HCT116 (cell line): ENCODE data around the gene RAP1GAP2. TPM values are rescaled to one million over a fixed set of nuclear protein-coding genes. Genes with fewer than 3 reads are reported as not detected.

Source experiments
- ATAC-seq: fragments of 200-7000 bp; cut with Tn5 transposase; 2 replicates; pipeline ENCODE4 v1.9.1; 2020; ENCODE audit warnings: mild to moderate bottlenecking, moderate library complexity
- BruUV-seq: library from RNA; stranded (reverse); fragments of 400-500 nt; replicated peaks from 2 replicates; lab custom pipeline; 2021; lab: Mats Ljungman, UMichigan
- CTCF ChIA-PET: fragments of 300-600 bp; sonication (Branson Sonifier 250); formaldehyde crosslinking; loops from one replicate; lab custom pipeline; 2021; ENCODE audit warnings: antibody characterized with exemption; lab: Charles Lee
- POLR2A ChIA-PET: fragments of 300-600, 350-600 bp; sonication (Branson Sonifier 250); formaldehyde crosslinking; loops from one replicate; lab custom pipeline; 2021; ENCODE audit warnings: antibody characterized with exemption; lab: Charles Lee
- RAD21 ChIA-PET, 2 experiments: fragments of 300-600 bp; sonication (Branson Sonifier 250); formaldehyde crosslinking; loops; one replicate each; lab custom pipeline; 2023; ENCODE audit warnings: low total read pairs in 2 of 2; ENCODE audit not compliant: uncharacterized antibody in 2 of 2, unreplicated experiment in 2 of 2, low non-redundant PET in 1 of 2; lab: Charles Lee
- DNase-seq: peaks from one replicate; pipeline ENCODE4 v3.0.0-alpha.2; 2010; ENCODE audit warnings: low read depth, low spot score
- H2AFZ ChIP-seq: fragments of 200-600 bp; shearing (Covaris generic), sonication (generic); 2 replicates; pipeline ENCODE4 v1.6.1; 2017; ENCODE audit warnings: low read depth, mixed run types, mixed read lengths, antibody characterized with exemption, low read length; ENCODE audit not compliant: poor library complexity, severe bottlenecking
- H3K27ac ChIP-seq: 2 replicates; pipeline ENCODE4 v1.5.1; 2012; ENCODE audit warnings: low read depth, low read length
- H3K27me3 ChIP-seq: fragments of 200-600 bp; sonication (generic); 2 replicates; pipeline ENCODE4 v1.6.1; 2016; ENCODE audit warnings: mixed run types, low read length, mixed read lengths; ENCODE audit not compliant: insufficient read depth
- H3K36me3 ChIP-seq, 2 experiments: fragments of 200-500 bp in 1 of 2; fragments of 200-600 bp in 1 of 2; sonication (Bioruptor generic) in 1 of 2; sonication (generic) in 1 of 2; 2 replicates each; pipeline versions ENCODE4 v1.5.1 to v1.6.1; 2014 to 2016; ENCODE audit warnings: low read length in 2 of 2, inconsistent platforms in 1 of 2, mixed read lengths in 1 of 2, mixed run types in 1 of 2; ENCODE audit not compliant: insufficient read depth in 2 of 2, control insufficient read depth in 1 of 2
- H3K4me1 ChIP-seq, 2 experiments: fragments of 200-600 bp in 1 of 2; sonication (generic) in 1 of 2; 2 replicates each; pipeline versions ENCODE4 v1.5.1 to v1.6.1; 2012 to 2017; ENCODE audit warnings: low read length in 2 of 2, inconsistent platforms in 1 of 2, mild to moderate bottlenecking in 1 of 2, mixed read lengths in 1 of 2, mixed run types in 1 of 2, moderate library complexity in 1 of 2; ENCODE audit not compliant: insufficient read depth in 2 of 2, control insufficient read depth in 1 of 2
- H3K4me2 ChIP-seq: fragments of 200-600 bp; sonication (generic); 2 replicates; pipeline ENCODE4 v1.6.1; 2017; ENCODE audit warnings: mixed run types, low read length, mixed read lengths
- H3K4me3 ChIP-seq, 2 experiments: fragments of 200-600 bp in 1 of 2; sonication (generic) in 1 of 2; replicated peaks in 1 of 2; 2 replicates each; pipeline ENCODE4 v1.5.1; 2011 to 2016; ENCODE audit warnings: low read length in 2 of 2, control low read depth in 1 of 2, low read depth in 1 of 2, mild to moderate bottlenecking in 1 of 2, mixed read lengths in 1 of 2, mixed run types in 1 of 2
- H3K79me2 ChIP-seq: fragments of 200-600 bp; sonication (generic); 2 replicates; pipeline ENCODE4 v1.6.1; 2017; ENCODE audit warnings: mild to moderate bottlenecking, mixed run types, low read length, moderate library complexity, mixed read lengths; ENCODE audit not compliant: insufficient read depth
- H3K9ac ChIP-seq: fragments of 200-600 bp; sonication (generic); 2 replicates; pipeline ENCODE4 v1.6.1; 2016; ENCODE audit warnings: low read length, mixed read lengths
- H3K9me2 ChIP-seq: fragments of 200-600 bp; sonication (generic), shearing (Covaris generic); 2 replicates; pipeline ENCODE4 v1.6.1; 2017; ENCODE audit warnings: mixed run types, mild to moderate bottlenecking, moderate library complexity; ENCODE audit not compliant: insufficient read depth
- H3K9me3 ChIP-seq, 2 experiments: fragments of 200-500 bp in 1 of 2; fragments of 200-600 bp in 1 of 2; sonication (Bioruptor generic) in 1 of 2; sonication (generic) in 1 of 2; 2 replicates each; pipeline ENCODE4 v1.6.1; 2014 to 2017; ENCODE audit warnings: low read length in 2 of 2, mixed read lengths in 2 of 2, inconsistent platforms in 1 of 2, low read depth in 1 of 2, mild to moderate bottlenecking in 1 of 2, mixed run types in 1 of 2, moderate library complexity in 1 of 2; ENCODE audit not compliant: control insufficient read depth in 1 of 2, insufficient read depth in 1 of 2
- H4K20me1 ChIP-seq: fragments of 200-600 bp; sonication (generic), shearing (Covaris generic); 2 replicates; pipeline ENCODE4 v1.6.1; 2017; ENCODE audit warnings: mixed run types, mild to moderate bottlenecking, moderate library complexity; ENCODE audit not compliant: insufficient read depth
- CBX3 ChIP-seq: IDR thresholded peaks from 2 replicates; pipeline ENCODE4 v1.6.1; 2012; ENCODE audit warnings: low read depth
- EGR1 ChIP-seq: IDR thresholded peaks from 2 replicates; pipeline ENCODE4 v1.6.1; 2012; ENCODE audit warnings: low read depth
- ELF1 ChIP-seq: IDR thresholded peaks from 2 replicates; pipeline ENCODE4 v1.6.1; 2012; ENCODE audit warnings: low read depth, borderline replicate concordance
- EZH2 ChIP-seq: fragments of 200-600 bp; sonication (generic); IDR thresholded peaks from 2 replicates; pipeline ENCODE4 v1.6.1; 2017; ENCODE audit warnings: antibody characterized with exemption, mixed run types
- JUND ChIP-seq: IDR thresholded peaks from 2 replicates; pipeline ENCODE4 v1.6.1; 2012
- MAX ChIP-seq: IDR thresholded peaks from 2 replicates; pipeline ENCODE4 v1.6.1; 2012
- POLR2AphosphoS5 ChIP-seq: IDR thresholded peaks from 2 replicates; pipeline ENCODE4 v1.6.1; 2011; ENCODE audit warnings: mild to moderate bottlenecking, low read depth, low read length, moderate library complexity
- RAD21 ChIP-seq: IDR thresholded peaks from 2 replicates; pipeline ENCODE4 v1.6.1; 2012; ENCODE audit warnings: low read depth, mild to moderate bottlenecking
- SIN3A ChIP-seq: IDR thresholded peaks from 2 replicates; pipeline ENCODE4 v1.6.1; 2012; ENCODE audit warnings: low read depth
- SRF ChIP-seq: IDR thresholded peaks from 2 replicates; pipeline ENCODE4 v1.6.1; 2012; ENCODE audit warnings: low read depth
- ZNF274 ChIP-seq: fragments of 200-500 bp; sonication (Bioruptor generic); IDR thresholded peaks from 2 replicates; pipeline ENCODE4 v1.6.1; 2014; ENCODE audit warnings: mild to moderate bottlenecking, low read depth, low read length, inconsistent platforms
- intact Hi-C: fragments of 100-400 bp; cut with micrococcal nuclease; formaldehyde crosslinking; loops from 2 replicates; pipeline ENCODE4 v1.10.0; 2022
- total RNA-seq: library from RNA; stranded (reverse); gene quantifications from one replicate; pipeline ENCODE4 v1.2.1, GENCODE V29; 2021; ENCODE audit not compliant: unreplicated experiment
- TF ChIP-seq, protein P1 (sequence below): IDR thresholded peaks from 2 replicates; pipeline ENCODE4 v1.6.1; 2012; ENCODE audit warnings: low read depth
- TF ChIP-seq, protein P2 (sequence below): IDR thresholded peaks from 2 replicates; pipeline ENCODE4 v1.6.1; 2011; ENCODE audit warnings: mild to moderate bottlenecking, low read length, moderate library complexity; ENCODE audit not compliant: insufficient replicate concordance; ENCODE audit errors: extremely low read depth

Gene RAP1GAP2
- total RNA-seq, 1 experiment from 2014 or later = 54.6 TPM

DNA sequence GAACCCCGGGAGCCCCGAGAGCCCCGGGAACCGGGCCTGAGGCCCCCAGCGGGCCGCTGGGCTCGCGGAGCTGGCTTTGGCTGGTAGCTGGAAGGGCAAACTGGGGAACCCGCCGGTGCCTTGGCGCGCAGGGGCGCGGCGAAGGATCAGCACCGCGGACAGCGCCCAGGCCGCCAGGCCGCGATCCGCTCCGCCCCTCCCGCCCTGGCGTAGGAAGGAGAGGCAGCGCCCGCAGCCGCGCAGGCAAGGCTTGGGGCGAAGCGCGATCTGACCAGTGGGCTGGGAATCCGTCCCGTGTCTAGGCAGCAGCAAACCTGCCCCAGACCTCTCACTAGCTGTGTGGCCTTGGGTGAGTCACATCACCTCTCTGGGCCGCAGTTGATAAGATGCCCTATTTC is 46.5 kb upstream of the RAP1GAP2 start:
- intact Hi-C loops = no loop called here
- no peak overlapping the region for H2AFZ ChIP-seq
- TF ChIP-seq, protein P1, sequence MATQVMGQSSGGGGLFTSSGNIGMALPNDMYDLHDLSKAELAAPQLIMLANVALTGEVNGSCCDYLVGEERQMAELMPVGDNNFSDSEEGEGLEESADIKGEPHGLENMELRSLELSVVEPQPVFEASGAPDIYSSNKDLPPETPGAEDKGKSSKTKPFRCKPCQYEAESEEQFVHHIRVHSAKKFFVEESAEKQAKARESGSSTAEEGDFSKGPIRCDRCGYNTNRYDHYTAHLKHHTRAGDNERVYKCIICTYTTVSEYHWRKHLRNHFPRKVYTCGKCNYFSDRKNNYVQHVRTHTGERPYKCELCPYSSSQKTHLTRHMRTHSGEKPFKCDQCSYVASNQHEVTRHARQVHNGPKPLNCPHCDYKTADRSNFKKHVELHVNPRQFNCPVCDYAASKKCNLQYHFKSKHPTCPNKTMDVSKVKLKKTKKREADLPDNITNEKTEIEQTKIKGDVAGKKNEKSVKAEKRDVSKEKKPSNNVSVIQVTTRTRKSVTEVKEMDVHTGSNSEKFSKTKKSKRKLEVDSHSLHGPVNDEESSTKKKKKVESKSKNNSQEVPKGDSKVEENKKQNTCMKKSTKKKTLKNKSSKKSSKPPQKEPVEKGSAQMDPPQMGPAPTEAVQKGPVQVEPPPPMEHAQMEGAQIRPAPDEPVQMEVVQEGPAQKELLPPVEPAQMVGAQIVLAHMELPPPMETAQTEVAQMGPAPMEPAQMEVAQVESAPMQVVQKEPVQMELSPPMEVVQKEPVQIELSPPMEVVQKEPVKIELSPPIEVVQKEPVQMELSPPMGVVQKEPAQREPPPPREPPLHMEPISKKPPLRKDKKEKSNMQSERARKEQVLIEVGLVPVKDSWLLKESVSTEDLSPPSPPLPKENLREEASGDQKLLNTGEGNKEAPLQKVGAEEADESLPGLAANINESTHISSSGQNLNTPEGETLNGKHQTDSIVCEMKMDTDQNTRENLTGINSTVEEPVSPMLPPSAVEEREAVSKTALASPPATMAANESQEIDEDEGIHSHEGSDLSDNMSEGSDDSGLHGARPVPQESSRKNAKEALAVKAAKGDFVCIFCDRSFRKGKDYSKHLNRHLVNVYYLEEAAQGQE = peak; percentile 97
- TF ChIP-seq ELF1 (no peak), POLR2AphosphoS5 (no peak), MAX (peak; percentile 74), RAD21 (no peak), JUND (no peak), ZNF274 (no peak), EGR1 (no peak), SIN3A (peak; percentile 74), EZH2 (no peak), CBX3 (peak; percentile 36; the same call in 1 of the 2 replicates), SRF (no peak)
- TF ChIP-seq, protein P2, sequence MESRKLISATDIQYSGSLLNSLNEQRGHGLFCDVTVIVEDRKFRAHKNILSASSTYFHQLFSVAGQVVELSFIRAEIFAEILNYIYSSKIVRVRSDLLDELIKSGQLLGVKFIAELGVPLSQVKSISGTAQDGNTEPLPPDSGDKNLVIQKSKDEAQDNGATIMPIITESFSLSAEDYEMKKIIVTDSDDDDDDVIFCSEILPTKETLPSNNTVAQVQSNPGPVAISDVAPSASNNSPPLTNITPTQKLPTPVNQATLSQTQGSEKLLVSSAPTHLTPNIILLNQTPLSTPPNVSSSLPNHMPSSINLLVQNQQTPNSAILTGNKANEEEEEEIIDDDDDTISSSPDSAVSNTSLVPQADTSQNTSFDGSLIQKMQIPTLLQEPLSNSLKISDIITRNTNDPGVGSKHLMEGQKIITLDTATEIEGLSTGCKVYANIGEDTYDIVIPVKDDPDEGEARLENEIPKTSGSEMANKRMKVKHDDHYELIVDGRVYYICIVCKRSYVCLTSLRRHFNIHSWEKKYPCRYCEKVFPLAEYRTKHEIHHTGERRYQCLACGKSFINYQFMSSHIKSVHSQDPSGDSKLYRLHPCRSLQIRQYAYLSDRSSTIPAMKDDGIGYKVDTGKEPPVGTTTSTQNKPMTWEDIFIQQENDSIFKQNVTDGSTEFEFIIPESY = no peak
- H4K20me1 ChIP-seq = no peaks in the 10 kb centered on the region
- no peaks in the 10 kb centered on the region for H3K79me2 ChIP-seq
- H3K4me2 ChIP-seq = peak overlapping the region; percentile 47
- H3K4me3 ChIP-seq = no peak overlapping the region
- no peaks in the 10 kb centered on the region for H3K9me3 ChIP-seq
- no peaks in the 10 kb centered on the region for H3K9me2 ChIP-seq
- RAD21 ChIA-PET = no interaction called here
- CTCF ChIA-PET = no interaction called here
- no peak overlapping the region for H3K9ac ChIP-seq
- H3K27me3 ChIP-seq = no peaks in the 10 kb centered on the region; the same call in 1 of the 2 replicates
- peak; percentile 38 for DNase-seq
- no peak overlapping the region for H3K27ac ChIP-seq
- POLR2A ChIA-PET = no interaction called here
- ATAC-seq = peak; percentile 98
- no TSS peak for BruUV-seq
- peaks cover 5 to 6% of the 10 kb centered on the region in 2 experiments for H3K4me1 ChIP-seq
- no peaks in the 10 kb centered on the region for H3K36me3 ChIP-seq
